ENCODE data around the gene MORF4L1.
"Not testable (repeated sequence)": the region's sequence is repeated elsewhere in the genome, so short reads cannot be mapped to it uniquely, and the experiment has no call there.

The MORF4L1 gene

GRCh38 chr15:78895471-78895870 is 22.8 kb downstream of the MORF4L1 start:
- H3K4me3 ChIP-seq (ENCODE audit: low read depth, low read length): no peak overlapping the region
- TF ChIP-seq CTCF (IDR thresholded peaks at IDR 0.05; ENCODE audit: low read depth, low read length): no peak

- TF ChIP-seq CTCF (IDR thresholded peaks at IDR 0.05; ENCODE audit: low read depth, low read length): no peak
- H3K4me3 ChIP-seq (ENCODE audit: low read depth, low read length): no peak overlapping the region
Observed at GRCh38 chr15:78898540-78898939, 25.9 kb downstream of the MORF4L1 start.

GRCh38 chr15:78900819-78901533 is 28.3 kb downstream of the MORF4L1 start:
- H3K4me3 ChIP-seq (ENCODE audit: low read depth, low read length): not testable (repeated sequence)

GRCh38 chr15:78902281-78903032 is 29.8 kb downstream of the MORF4L1 start:
- not testable (repeated sequence) for H3K4me3 ChIP-seq (ENCODE audit: low read depth, low read length)

- no peak for TF ChIP-seq CTCF (IDR thresholded peaks at IDR 0.05; ENCODE audit: low read depth, low read length)
- no peak overlapping the region for H3K4me3 ChIP-seq (ENCODE audit: low read depth, low read length)
Observed at GRCh38 chr15:78904599-78905358, 32.1 kb downstream of the MORF4L1 start.

GRCh38 chr15:78906316-78906620 is 33.6 kb downstream of the MORF4L1 start:
- H3K4me3 ChIP-seq (ENCODE audit: low read depth, low read length): no peak overlapping the region
- no peak for TF ChIP-seq CTCF (IDR thresholded peaks at IDR 0.05; ENCODE audit: low read depth, low read length)

- TF ChIP-seq CTCF (IDR thresholded peaks at IDR 0.05; ENCODE audit: low read depth, low read length): 0 out of 2 replicates have a peak, but pooled peaks have one; percentile 14
- no peak overlapping the region for H3K4me3 ChIP-seq (ENCODE audit: low read depth, low read length)
Observed at GRCh38 chr15:78907577-78907976, 34.9 kb downstream of the MORF4L1 start.

GRCh38 chr15:78909160-78909695 is 36.5 kb downstream of the MORF4L1 start:
- no peak for TF ChIP-seq CTCF (IDR thresholded peaks at IDR 0.05; ENCODE audit: low read depth, low read length)
- H3K4me3 ChIP-seq (ENCODE audit: low read depth, low read length): no peak overlapping the region
